Epithelial cell of proximal tubule (primary cell): ENCODE data around the gene LENEP. TPM values are rescaled to one million over a fixed set of nuclear protein-coding genes. Genes with fewer than 3 reads are reported as not detected.
A peak's percentile ranks its signal among the peaks of the same experiment; 100 is the strongest.

Experiments
- DNase-seq: peaks from one replicate; pipeline ENCODE4 v3.0.0-alpha.2; 2011; ENCODE audit warnings: low read depth
- H3K4me3 ChIP-seq: 2 replicates; pipeline ENCODE4 v1.5.1; 2011; ENCODE audit warnings: low read depth, mild to moderate bottlenecking, low read length
- total RNA-seq: library from RNA; depleted of rRNA; stranded (reverse); fragments of >200 nt; gene quantifications from 2 replicates; pipeline ENCODE4 v1.2.3, GENCODE V29; 2015
- TF ChIP-seq, protein P1 (sequence below): conservative IDR thresholded peaks from 2 replicates; pipeline ENCODE4 v1.5.1; 2012; ENCODE audit warnings: low read depth, mild to moderate bottlenecking, low read length

LENEP gene, protein sequence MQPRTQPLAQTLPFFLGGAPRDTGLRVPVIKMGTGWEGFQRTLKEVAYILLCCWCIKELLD
- not detected in 2 replicates for total RNA-seq

DNA sequence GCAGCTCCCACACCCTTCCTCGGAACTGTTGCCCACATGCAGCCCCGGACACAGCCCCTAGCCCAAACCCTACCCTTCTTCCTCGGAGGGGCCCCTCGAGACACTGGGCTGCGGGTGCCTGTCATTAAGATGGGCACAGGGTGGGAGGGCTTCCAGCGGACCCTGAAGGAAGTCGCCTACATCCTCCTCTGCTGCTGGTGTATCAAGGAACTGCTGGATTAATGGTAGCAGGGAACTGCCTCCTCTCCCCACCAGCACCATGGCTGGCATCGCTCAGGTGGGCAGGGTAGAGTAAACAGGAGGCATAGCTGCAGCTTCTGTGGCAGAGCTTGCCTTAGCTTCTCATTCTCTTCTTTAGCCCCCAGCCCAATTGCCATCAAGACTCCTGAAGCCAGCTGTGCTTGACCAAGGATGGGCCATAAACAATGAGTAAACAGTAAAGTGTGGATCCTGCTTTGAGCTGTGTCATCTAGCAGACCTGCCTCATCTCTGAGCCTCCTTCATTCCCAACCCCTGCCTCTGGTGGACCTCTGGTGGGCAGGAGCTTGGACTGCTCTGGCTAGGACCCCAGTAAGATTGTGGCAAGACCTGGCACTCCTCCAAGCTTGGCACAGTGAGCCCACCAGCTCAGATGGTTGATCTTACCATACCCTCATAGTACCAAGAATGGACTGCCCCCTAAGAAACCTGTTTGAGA lies at the start of gene LENEP:
Gene LENEP, plus strand, starts transcription at position 15 of the 697 bp plus-strand sequence. Its CDS starts 22 bp downstream, at position 37.
- TF ChIP-seq, protein P1, sequence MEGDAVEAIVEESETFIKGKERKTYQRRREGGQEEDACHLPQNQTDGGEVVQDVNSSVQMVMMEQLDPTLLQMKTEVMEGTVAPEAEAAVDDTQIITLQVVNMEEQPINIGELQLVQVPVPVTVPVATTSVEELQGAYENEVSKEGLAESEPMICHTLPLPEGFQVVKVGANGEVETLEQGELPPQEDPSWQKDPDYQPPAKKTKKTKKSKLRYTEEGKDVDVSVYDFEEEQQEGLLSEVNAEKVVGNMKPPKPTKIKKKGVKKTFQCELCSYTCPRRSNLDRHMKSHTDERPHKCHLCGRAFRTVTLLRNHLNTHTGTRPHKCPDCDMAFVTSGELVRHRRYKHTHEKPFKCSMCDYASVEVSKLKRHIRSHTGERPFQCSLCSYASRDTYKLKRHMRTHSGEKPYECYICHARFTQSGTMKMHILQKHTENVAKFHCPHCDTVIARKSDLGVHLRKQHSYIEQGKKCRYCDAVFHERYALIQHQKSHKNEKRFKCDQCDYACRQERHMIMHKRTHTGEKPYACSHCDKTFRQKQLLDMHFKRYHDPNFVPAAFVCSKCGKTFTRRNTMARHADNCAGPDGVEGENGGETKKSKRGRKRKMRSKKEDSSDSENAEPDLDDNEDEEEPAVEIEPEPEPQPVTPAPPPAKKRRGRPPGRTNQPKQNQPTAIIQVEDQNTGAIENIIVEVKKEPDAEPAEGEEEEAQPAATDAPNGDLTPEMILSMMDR, result no peak
- no peak for DNase-seq
- H3K4me3 ChIP-seq, result no peak within 1 kb of the TSS

DNA sequence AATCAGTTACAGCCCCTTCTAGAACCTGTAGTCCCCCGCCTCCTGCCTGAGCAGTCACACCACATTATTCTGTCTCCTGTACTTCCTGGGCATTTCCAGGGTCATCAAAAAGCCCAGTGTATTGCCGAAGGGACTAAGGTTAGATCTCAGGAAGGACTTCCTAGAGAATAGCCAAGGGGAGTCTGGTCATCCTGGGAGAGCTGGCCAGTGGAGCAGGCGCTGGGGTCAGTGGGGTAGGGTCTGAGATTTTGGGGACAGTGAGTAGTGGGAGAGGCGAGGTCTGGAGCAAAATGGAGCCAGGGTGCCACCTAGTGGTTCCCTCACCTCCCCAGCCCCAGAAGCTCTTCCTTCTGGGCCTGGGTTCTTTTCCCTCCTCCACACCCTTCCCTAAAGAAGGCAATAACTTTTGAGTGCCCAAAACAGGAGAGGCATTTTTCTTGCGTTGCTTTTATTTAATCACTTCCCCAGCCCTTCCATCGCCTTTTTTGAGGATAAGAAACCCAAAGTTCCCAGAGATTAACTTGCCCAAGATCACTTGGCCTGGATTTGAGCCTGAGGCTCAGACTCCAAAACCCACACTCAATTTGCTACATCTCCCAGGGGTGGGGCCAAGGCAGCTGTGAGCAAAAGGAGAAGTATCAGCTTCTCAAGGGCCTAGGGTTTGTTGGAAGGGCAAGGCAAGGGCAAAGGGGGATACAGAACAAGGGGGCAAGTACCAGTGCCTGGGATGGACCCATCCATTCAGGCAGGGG lies 49.6 kb upstream of the LENEP start:
- TF ChIP-seq, protein P1, result peak; percentile 87
- H3K4me3 ChIP-seq, result no peak overlapping the region
- no peak for DNase-seq

DNA sequence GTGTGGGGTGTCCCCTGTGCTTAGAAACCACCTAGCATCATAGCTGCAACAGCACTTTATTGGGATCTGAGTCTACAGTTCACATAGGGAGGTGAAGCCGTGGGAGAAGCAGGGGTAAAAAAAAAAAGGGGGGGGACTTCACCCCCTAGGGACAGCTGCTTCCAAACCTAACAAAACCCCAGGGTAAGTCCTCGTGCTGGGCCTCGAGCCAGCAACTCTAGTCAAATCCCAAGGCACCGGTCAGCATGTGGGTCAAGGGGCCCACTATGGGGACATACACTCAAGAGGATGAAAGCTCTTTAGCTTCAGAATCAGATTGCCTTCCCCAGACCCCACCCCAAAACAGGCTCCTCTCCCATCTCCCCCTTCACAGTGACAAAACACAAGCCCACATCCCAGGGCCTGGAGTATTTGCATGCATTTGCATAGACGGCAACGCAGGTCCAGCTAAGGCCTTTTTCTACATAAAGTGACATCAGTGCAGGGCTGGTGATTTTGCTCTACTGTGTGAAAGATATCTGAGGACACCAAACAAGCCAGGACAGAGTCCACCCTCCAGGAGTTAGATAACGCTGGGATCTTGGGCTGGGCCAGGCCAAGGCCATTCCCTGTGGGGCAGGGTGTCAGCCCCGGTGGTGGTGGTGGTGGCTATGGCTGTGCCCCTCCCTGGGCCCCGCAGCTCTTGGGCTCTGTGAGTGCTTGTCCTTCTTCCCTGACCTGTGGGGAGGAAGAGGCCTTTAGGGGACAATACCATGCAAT lies 48.8 kb upstream of the LENEP start:
- DNase-seq, result no peak
- no peak overlapping the region for H3K4me3 ChIP-seq
- TF ChIP-seq, protein P1, result no peak

DNA sequence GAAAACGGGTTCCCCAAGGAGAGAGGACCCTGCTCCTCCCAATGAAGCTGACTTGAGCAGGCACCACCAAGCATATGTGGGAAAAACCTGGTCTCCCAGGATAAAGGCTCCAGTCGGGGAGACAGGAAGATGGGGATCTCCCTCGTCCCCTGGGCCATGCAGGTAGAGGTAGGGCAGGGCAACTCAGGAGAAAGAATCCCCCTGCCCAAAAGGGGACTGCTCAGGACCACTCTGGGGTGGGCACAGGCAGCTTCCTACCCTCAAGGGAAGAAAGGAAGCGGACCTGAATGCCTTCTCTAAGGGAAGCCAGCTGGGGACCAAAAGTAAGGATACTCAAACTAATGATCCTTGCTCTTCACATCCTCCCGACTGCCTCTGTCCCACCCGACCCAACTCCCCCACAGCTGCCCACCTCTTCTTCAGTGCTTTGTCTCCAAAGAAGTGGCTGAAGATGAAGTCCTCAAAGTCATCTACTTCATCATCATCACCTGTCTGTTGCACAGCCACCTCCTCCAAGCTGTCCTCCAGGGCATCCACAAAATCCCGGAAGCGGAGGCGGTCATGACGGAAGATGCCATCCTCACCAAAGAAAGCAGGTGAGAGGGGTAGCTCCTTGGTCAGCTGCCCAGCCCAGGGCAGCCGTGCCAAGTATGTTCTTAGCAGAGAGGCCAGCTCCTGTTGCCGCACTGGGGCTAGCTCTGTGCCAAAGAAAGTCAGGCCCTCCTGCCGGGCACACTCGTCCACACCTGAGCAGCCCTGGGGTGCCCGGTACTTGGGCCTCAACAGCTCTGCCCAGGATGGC lies 48.0 kb upstream of the LENEP start:
- no peak overlapping the region for H3K4me3 ChIP-seq
- TF ChIP-seq, protein P1, result no peak
- no peak for DNase-seq

DNA sequence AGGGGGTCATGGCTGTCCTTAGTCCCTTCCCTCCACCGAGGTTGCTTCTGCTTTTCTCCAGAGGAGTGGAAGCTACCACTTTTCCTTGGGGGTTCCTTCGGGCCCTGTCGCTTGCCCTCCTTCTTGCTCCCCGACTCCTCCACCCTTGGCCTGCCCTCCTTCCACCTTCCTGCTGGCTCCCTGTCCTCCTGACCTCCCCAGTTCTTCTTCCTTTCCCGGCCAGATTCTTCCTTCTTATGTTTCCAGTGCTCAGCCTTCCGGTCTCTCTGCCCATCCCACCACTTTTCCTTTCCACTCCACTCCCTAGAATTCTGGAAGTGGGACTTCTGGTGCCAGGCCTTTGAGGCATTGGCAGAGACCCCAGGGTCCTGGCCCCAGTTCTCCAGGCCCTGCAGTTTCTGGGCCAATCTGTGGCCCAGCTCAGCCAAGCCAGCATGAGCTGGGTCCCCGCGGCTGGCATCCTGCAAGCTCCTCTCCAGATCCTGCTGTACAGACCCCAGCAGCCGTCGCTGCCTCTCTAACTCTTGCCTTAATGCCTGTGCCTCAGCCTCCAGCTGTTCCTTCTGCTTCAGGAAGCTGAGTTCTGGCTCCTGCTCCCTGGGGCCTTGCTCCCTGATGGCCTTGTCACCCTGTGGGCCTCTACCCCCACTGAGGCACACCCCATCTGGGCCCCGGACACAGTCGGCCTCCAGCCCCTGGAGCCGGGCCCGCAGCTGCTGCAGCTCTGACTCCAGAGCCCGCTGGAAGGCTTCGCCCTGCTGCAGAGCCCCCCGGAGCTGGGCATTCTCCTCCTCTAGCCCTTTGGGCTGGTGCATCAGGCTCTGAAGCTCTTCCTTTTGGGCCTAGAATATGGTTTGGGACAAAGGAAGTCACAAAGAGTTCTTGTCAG lies 47.2 kb upstream of the LENEP start:
- TF ChIP-seq, protein P1, result no peak
- DNase-seq, result no peak
- H3K4me3 ChIP-seq, result no peak overlapping the region
